AG09309 (cell line): ENCODE results near the gene TTLL7.
"Not testable (repeated sequence)": the region's sequence is repeated elsewhere in the genome, so short reads cannot be mapped to it uniquely, and the experiment has no call there.

Experiments
- DNase-seq: peaks from one replicate; pipeline ENCODE4 v3.0.0-alpha.2; 2010; ENCODE audit warnings: low read depth
- H3K4me3 ChIP-seq: 2 replicates; pipeline ENCODE4 v1.5.1; 2011; ENCODE audit warnings: mild to moderate bottlenecking, low read depth, low read length, moderate library complexity; ENCODE audit not compliant: control insufficient read depth
- CTCF ChIP-seq: IDR thresholded peaks from 2 replicates; pipeline ENCODE4 v1.5.1; 2011; ENCODE audit warnings: mild to moderate bottlenecking, low read depth, low read length, inconsistent platforms; ENCODE audit not compliant: insufficient read depth, control insufficient read depth; ENCODE audit errors: missing control alignments

Gene TTLL7

GRCh38 chr1:83927061-83927460 lies 71.9 kb downstream of the TTLL7 start:
- DNase-seq, result no peak
- no peak overlapping the region for H3K4me3 ChIP-seq
- TF ChIP-seq CTCF, result no peak

- H3K4me3 ChIP-seq, result no peak overlapping the region
- DNase-seq, result no peak
- no peak for TF ChIP-seq CTCF
Measured at GRCh38 chr1:83923553-83923952, 75.4 kb downstream of the TTLL7 start.

- no peak overlapping the region for H3K4me3 ChIP-seq
- no peak for TF ChIP-seq CTCF
- no peak for DNase-seq
Measured at GRCh38 chr1:83922431-83922830, 76.5 kb downstream of the TTLL7 start.

- H3K4me3 ChIP-seq, result no peak overlapping the region
- no peak for DNase-seq
- TF ChIP-seq CTCF, result no peak
Measured at GRCh38 chr1:83920320-83920719, 78.6 kb downstream of the TTLL7 start.

- no peak for TF ChIP-seq CTCF
- no peak for DNase-seq
- H3K4me3 ChIP-seq, result no peak overlapping the region
Measured at GRCh38 chr1:83919872-83920271, 79.1 kb downstream of the TTLL7 start.

- H3K4me3 ChIP-seq, result no peak overlapping the region
- no peak for TF ChIP-seq CTCF
- DNase-seq, result no peak
Measured at GRCh38 chr1:83918688-83919285, 80.1 kb downstream of the TTLL7 start.

- TF ChIP-seq CTCF, result no peak
- H3K4me3 ChIP-seq, result no peak overlapping the region
- no peak for DNase-seq
Measured at GRCh38 chr1:83917959-83918358, 81.0 kb downstream of the TTLL7 start.

GRCh38 chr1:83916094-83916493 lies 82.8 kb downstream of the TTLL7 start:
- not testable (repeated sequence) for H3K4me3 ChIP-seq, DNase-seq
